Measurements from ENCODE around the gene SLC12A5.

SLC12A5 gene

GRCh38 chr20:46056970-46057855 is 28.2 kb downstream of the SLC12A5 start:
- no peak for DNase-seq

GRCh38 chr20:46057856-46058598 is 29.0 kb downstream of the SLC12A5 start:
- no peak for DNase-seq

- no peak for DNase-seq
Observed at GRCh38 chr20:46058599-46059281, 29.7 kb downstream of the SLC12A5 start.

GRCh38 chr20:46060301-46060881 is 31.4 kb downstream of the SLC12A5 start:
- no peak for DNase-seq

GRCh38 chr20:46060975-46061374 is 32.0 kb downstream of the SLC12A5 start:
- no peak for DNase-seq

GRCh38 chr20:46062151-46062550 is 33.1 kb downstream of the SLC12A5 start:
- DNase-seq, result no peak

- no peak for DNase-seq
Observed at GRCh38 chr20:46062621-46063020, 33.6 kb downstream of the SLC12A5 start.

GRCh38 chr20:46063151-46063550 is 34.1 kb downstream of the SLC12A5 start:
- DNase-seq, result no peak

- DNase-seq, result no peak
Observed at GRCh38 chr20:46063652-46064054, 34.6 kb downstream of the SLC12A5 start.

GRCh38 chr20:46065006-46065405 is 36.0 kb downstream of the SLC12A5 start:
- DNase-seq, result no peak

- no peak for DNase-seq
Observed at GRCh38 chr20:46065691-46066090, 36.7 kb downstream of the SLC12A5 start.

GRCh38 chr20:46070215-46070900 is 41.3 kb downstream of the SLC12A5 start:
- DNase-seq, result no peak

- DNase-seq, result no peak
Observed at GRCh38 chr20:46071573-46071972, 42.6 kb downstream of the SLC12A5 start.

- DNase-seq, result no peak
Observed at GRCh38 chr20:46073024-46073423, 44.0 kb downstream of the SLC12A5 start.

GRCh38 chr20:46073443-46073842 is 44.4 kb downstream of the SLC12A5 start:
- no peak for DNase-seq

- no peak for DNase-seq
Observed at GRCh38 chr20:46074006-46074405, 45.0 kb downstream of the SLC12A5 start.

GRCh38 chr20:46076806-46077205 is 47.8 kb downstream of the SLC12A5 start:
- no peak for DNase-seq

GRCh38 chr20:46077642-46078305 is 48.8 kb downstream of the SLC12A5 start:
- DNase-seq, result no peak

- DNase-seq, result no peak
Observed at GRCh38 chr20:46078954-46079353, 49.9 kb downstream of the SLC12A5 start.

GRCh38 chr20:46081074-46081473 is 52.1 kb downstream of the SLC12A5 start:
- no peak for DNase-seq

GRCh38 chr20:46083101-46083500 is 54.1 kb downstream of the SLC12A5 start:
- DNase-seq, result no peak

- DNase-seq, result no peak
Observed at GRCh38 chr20:46083531-46084061, 54.6 kb downstream of the SLC12A5 start.

Data from NCI-H1105 treated with DMSO at 0.1 percent for 48 hours (cell line).